ENCODE results near the gene UBR3. TPM values are rescaled to one million over a fixed set of nuclear protein-coding genes. Genes with fewer than 3 reads are reported as not detected.

UBR3 gene
- total and polyA plus RNA-seq, 2 of the 4 experiments (the other 2 are of a cell fraction) = 10.0 to 33.9 TPM

DNA sequence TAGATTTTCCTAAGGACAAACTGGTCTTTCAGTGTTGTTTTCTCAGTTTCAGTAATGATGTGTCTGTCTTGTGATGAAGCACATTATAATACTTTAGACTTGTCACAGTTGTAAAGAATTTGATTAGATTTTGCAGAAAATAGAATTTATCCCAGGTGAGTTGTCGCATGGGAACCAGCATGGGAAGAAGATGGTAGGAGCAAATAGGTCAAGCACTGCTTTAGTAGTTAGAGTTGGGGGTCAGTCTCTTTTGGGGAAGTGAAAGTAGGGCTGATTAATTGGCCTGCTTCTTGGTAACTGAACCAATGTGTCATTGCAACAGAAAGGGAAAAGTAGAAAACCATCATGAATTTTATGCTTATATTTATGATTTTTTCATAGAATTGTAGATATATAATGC is 197.5 kb downstream of the UBR3 start:
- no peak overlapping the region for H3K23ac ChIP-seq (ENCODE audit: low read depth, low read length)
- H3K18ac ChIP-seq (ENCODE audit: low read depth, low read length) = no peak overlapping the region
- in situ Hi-C loops (cut with MboI; ENCODE audit: low sequenced_read_pairs) (no loop called here), intact Hi-C loops (cut with micrococcal nuclease) (no loop called here), dilution Hi-C loops (cut with HindIII; ENCODE audit: low sequenced_read_pairs, unreplicated experiment) (no loop called here)
- H3K4me1 ChIP-seq (ENCODE audit: control insufficient read depth, insufficient read depth, low read length) = no peaks in the 10 kb centered on the region
- TF ChIP-seq BHLHE40 (IDR thresholded peaks at IDR 0.05; ENCODE audit: low read depth, low read length) = no peak
- no peak for TF ChIP-seq NFE2L2 (IDR thresholded peaks at IDR 0.05; ENCODE audit: low read depth, low read length)
- no peak for TF ChIP-seq POLR2A (IDR thresholded peaks at IDR 0.05; ENCODE audit: low read depth, low read length)
- no peak for TF ChIP-seq CTCF (conservative IDR thresholded peaks at IDR 0.05; ENCODE audit: low read depth, low read length)
- TF ChIP-seq FOS (IDR thresholded peaks at IDR 0.05; ENCODE audit: low read depth, low read length) = no peak
- TF ChIP-seq RCOR1 (IDR thresholded peaks at IDR 0.05; ENCODE audit: insufficient replicate concordance, low read length) = no peak
- TF ChIP-seq SMC3 (IDR thresholded peaks at IDR 0.05; ENCODE audit: low read depth, low read length) = no peak
- no peak for TF ChIP-seq RFX5 (IDR thresholded peaks at IDR 0.05; ENCODE audit: low read depth, low read length)
- no peak for TF ChIP-seq MAZ (IDR thresholded peaks at IDR 0.05; ENCODE audit: borderline replicate concordance, low read depth, low read length)
- TF ChIP-seq RAD21 (IDR thresholded peaks at IDR 0.05; ENCODE audit: low read length) = no peak
- no peak for TF ChIP-seq MXI1 (IDR thresholded peaks at IDR 0.05; ENCODE audit: borderline replicate concordance, low read depth, low read length)
- no peak for TF ChIP-seq MAFK (IDR thresholded peaks at IDR 0.05; ENCODE audit: low read depth, low read length)
- no peak for TF ChIP-seq CHD1 (IDR thresholded peaks at IDR 0.05; ENCODE audit: low read depth, low read length)
- no peaks in the 10 kb centered on the region for H3K9me1 ChIP-seq (ENCODE audit: insufficient read depth, low read length)
- H2BK15ac ChIP-seq (ENCODE audit: low read depth, low read length) = no peak overlapping the region
- H4K5ac ChIP-seq (ENCODE audit: low read depth, low read length) = no peak overlapping the region
- H2AK9ac ChIP-seq (replicated peaks; ENCODE audit: low read depth, low read length, poor library complexity) = no peak overlapping the region
- H2BK20ac ChIP-seq (ENCODE audit: low read depth, low read length) = no peak overlapping the region
- H3K79me1 ChIP-seq (ENCODE audit: low read depth in 1 of 2, low read length in 2 of 2) = peaks cover 0 to 6% of the 10 kb centered on the region in 2 experiments; a peak in 2 of 4 replicates
- no peak overlapping the region for H2BK5ac ChIP-seq (ENCODE audit: low read depth, low read length, poor library complexity, severe bottlenecking)
- CTCF ChIA-PET = no interaction called here
- no peaks in the 10 kb centered on the region for H3K9me3 ChIP-seq (ENCODE audit: control insufficient read depth, insufficient read depth, low read length)
- no peak overlapping the region for H3K9ac ChIP-seq (ENCODE audit: low read depth, low read length)
- POLR2A ChIA-PET (ENCODE audit: unreplicated experiment) = no interaction called here
- H3K4me2 ChIP-seq (ENCODE audit: low read depth, low read length) = no peak overlapping the region
- H2AFZ ChIP-seq (replicated peaks; ENCODE audit: low read length, poor library complexity) = no peak overlapping the region
- H3K36me3 ChIP-seq (ENCODE audit: control insufficient read depth, insufficient read depth, low read length) = no peaks in the 10 kb centered on the region
- no peak overlapping the region for H4K8ac ChIP-seq (ENCODE audit: low read depth in 2 of 2, low read length in 2 of 2)
- H3K14ac ChIP-seq (replicated peaks; ENCODE audit: low read depth, low read length) = no peak overlapping the region
- H3K4me3 ChIP-seq (ENCODE audit: insufficient read depth, low read depth, low read length) = no peak overlapping the region
- H3K27me3 ChIP-seq (ENCODE audit: control insufficient read depth, insufficient read depth, low read length) = no peaks in the 10 kb centered on the region
- no peak overlapping the region for H3K27ac ChIP-seq (ENCODE audit: insufficient read depth, low read length)
- ATAC-seq (ENCODE audit: low read depth) = no peak
- H4K20me1 ChIP-seq (ENCODE audit: insufficient read depth, low read length) = no peaks in the 10 kb centered on the region
- H3K56ac ChIP-seq (ENCODE audit: extremely low read depth, insufficient read depth, low read length) = no peak overlapping the region
- no TSS peak for BruUV-seq (replicated peaks)
- H2AK5ac ChIP-seq (ENCODE audit: low read depth, low read length) = no peak overlapping the region
- WGBS, 2 experiments (ENCODE audit: extremely low coverage in 2 of 2, insufficient read length in 1 of 2) = no CpG with 5 or more reads among the region's 1 CpG
- no peak overlapping the region for H4K91ac ChIP-seq (ENCODE audit: insufficient read depth, low read depth, low read length)
- DNase-seq = no peak
- H2BK120ac ChIP-seq (ENCODE audit: low read depth, low read length) = no peak overlapping the region
- H3K4ac ChIP-seq (ENCODE audit: low read depth, low read length) = no peak overlapping the region
